RCC 7860 (cell line): ENCODE results near the gene TRAF7.

Experiments
- DNase-seq: peaks from one replicate; pipeline ENCODE4 v3.0.0-alpha.2; 2015; ENCODE audit warnings: low spot score
- FAIRE-seq: peaks from 2 replicates; lab custom pipeline; 2012; peaks lifted over from hg19 to GRCh38; lab: Jason Lieb, UNC

Gene TRAF7

DNA sequence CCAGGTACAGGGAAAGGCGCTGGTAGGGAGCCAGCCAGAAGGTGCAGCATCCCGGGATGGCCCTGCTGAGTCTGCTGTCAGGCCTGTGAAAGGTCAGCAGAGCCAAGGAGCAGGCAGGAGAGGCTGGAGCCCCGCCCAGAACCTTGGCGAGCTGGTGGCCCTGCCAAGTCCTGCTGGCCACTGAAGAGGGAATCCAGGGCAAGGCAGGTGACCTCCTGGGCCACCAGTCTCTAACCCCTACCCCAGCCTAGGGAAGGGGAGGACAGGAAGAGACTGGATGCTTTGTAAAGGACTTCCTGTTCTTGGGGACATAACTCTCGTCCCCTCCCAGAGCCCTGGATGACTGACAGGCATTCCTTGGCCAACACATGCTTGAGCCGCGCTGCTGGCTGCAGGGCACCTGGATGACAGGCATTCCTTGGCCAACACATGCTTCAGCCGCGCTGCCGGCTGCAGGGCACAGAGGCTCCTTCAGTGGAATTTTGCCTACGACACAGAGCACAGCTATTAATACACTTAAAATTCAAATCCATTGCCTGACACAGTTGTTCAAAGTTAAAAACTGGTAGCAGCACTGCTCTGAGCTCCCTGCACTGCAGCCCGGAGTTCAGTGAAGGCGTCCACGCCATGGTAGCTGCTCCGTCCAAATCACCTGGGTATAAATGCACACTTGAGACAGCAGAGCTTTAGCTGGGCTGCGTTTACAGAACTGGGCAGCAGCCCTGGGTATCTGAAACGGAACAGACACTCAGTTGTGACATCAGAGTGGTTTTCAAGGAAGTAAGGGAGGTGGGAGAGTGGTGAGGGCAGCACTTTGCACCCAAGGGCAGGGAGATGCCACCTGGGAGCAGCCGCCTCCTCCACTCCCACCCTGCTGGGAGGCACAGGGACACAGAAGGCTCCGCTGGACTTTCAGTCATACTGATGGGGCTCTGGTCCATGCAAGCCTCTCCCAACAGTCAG, 57.1 kb downstream of the TRAF7 start:
- DNase-seq (no peak), FAIRE-seq (no peak)

DNA sequence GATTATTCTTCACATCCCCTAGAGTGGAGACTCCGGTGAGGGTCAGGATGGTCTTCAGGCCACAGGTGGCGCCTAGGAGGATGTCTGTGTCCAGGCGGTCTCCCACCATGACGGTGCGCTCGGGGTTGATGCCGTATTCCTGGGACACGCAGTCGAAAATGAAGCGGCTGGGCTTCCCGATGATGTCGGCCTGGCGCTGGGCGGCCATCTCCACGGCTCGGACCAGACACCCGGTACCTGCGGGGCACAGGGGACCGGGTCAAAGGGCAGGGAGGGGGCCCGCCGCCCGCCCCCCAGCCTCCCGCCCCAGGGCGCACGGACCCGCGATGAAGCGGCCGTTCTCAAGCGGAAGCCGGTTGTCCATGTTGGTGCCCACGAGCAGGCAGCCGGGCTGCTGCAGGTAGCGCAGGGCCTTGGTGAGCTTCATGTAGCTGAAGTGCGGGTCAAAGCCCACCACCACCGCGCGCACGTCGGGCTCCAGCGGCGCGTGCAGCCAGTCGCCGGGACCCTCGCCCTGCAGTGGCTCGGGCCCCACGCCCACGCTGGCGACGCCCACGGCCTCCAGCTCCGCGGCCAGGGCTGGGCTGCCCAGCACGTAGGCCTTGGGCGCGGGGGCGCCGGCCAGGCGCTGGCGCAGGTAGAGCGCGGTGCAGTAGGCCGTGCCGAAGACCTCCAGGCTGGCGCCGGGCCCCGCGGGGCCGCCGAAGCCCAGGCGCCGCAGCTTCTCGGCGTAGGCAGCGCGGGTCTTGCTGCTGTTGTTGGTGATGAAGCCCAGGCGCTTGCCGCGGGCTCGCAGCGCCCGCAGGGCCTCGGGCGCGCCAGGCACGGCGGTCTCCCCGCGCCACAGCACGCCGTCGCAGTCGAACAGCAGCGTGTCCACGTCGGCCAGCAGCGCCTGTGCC, 58.5 kb downstream of the TRAF7 start:
- no peak for DNase-seq
- no peak for FAIRE-seq

DNA sequence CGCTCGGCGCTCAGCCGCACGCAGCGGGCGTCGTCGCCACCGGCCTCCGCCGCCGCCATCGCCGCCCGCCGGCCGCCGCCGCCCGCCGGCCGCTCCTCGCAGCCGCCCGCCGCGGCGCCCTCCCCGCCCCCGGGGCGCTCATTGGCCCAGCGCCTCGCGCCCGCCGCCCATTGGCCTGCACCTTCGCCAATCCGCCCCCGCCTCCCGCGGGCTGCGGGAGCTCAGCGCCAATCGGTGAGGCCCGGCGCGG, 59.1 kb downstream of the TRAF7 start, which contains the start of gene PGP:
TSS of gene PGP (minus strand) at position 122 of the 250 bp plus-strand sequence. CDS start at position 59, 63 bp downstream.
- no peak for DNase-seq
- no peak for FAIRE-seq

DNA sequence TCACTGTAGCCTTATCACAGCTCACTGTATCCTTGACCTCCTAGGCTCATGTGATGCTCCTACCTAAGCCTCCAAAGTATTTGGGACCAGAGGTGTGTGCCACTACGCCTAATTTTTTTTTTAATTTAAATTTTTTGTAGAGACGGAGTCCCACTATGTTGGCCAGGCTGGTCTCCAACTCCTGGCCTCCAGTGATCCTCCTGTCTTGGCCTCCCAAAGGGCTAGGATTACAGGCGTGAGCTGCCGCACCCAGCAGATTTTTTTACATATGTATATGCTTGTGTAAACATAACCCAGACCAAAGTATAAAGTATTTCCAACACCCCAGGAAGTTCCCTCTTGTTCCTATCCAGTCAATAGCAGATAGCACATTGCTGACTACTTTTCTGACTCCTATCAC, 60.7 kb downstream of the TRAF7 start:
- DNase-seq: no peak
- FAIRE-seq: no peak

DNA sequence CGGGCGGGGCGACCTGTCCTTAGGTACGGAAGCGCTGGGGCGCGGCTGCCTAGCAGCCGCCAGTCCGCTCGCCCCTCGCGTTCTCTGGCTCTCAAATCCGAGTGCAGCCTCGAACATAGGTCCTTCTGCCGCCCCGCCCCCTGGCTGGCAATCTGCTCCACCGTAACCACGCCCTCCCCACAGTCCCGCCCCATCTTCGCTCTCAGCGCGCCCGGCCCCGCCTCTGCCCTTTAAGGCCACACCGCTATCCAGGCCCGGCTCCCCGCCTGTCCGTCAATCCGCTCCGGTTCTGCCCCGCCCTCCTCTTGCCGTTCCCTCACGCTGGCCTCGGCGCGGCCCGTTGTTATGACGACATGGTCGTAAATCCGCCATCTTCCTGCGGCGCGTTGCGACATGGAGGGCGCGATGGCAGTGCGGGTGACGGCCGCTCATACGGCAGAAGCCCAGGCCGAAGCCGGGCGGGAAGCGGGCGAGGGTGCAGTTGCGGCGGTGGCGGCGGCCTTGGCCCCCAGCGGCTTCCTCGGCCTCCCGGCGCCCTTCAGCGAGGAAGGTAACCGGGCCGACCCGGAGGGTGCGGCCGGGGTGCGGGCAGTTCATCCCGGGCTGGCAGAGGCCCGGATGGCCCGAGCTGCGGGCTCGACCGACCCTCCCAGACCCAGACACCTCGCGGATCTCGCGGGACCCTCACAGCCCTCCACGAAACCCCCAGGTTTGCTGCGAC, 67.8 kb downstream of the TRAF7 start, which contains the start of gene E4F1:
TSS of gene E4F1 (plus strand) at position 371 of the 721 bp plus-strand sequence. CDS start at position 394, 23 bp downstream.
- FAIRE-seq (peak; percentile 75), DNase-seq (peak; percentile 96)

DNA sequence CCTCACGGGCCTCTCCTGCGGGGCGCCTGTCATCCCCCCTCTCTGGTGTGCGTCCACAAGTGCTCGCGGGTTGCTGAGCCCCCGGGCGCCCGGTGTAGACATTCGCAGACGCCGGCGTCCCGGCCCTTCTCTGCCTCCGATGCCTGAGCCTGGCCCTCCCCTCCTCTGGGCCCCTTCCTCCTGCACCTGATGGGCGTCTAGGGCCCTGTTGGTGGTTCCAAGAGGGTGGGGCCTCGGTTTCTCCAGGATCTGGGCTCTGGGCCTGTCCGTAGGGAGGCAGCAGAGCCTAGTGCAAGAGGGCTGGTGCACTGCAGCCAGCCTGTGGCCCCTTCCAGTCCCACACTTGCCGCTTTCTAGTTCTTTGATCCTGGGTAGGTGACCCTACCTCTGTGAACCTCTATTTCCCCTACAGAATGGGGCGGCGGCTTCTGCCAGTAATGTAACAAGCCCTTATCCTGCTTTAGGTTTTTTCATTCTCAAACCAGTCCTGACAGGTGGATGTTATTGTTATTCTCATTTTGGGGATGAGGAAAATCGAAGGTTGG, 68.4 kb downstream of the TRAF7 start:
- peak; percentile 28 for DNase-seq
- FAIRE-seq: no peak

DNA sequence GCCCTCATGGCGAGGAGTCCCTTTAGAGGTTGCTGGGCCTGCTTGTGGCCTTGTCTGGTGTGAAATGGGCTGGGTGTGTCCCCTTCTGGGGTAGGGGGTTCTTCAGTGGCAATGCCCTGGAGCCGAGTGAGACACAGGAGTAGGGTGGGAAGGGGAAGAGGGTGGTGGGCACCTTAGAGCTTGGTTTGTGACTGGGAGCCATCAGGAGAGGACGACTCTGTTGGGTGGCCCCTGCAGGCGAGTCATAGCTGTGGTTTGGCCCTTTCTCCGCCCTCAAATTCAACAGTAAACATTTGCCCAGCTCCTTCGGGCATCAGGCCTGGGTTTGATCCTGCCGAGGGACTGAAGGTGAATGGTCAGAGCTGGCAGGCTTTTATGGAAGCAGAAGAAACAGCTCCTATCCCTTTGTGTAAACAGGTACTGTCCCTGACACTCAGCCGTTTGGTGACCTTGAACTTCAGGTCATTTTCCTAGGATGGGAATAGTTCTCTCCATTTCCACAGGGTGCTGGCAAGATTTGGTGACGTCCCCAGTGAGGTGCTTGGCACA, 70.7 kb downstream of the TRAF7 start:
- DNase-seq: no peak
- no peak for FAIRE-seq

DNA sequence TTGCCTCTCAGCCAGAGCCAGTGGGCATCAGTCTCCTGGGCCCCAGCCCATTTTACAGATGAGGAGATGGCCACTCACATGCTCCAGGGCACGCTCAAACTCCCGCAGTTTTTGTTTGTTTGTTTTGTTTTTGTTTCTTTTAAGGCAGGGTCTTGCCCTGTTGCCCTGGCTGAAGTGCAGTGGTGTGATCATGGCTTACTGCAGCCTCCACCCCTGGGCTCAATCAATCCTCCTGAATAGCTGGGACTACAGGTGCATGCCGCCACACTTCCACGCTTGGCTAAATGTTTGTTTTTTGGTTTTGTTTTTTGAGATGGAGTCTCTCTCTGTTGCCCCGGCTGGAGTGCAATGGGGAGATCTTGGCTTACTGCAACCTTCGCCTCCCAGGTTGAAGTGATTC, 71.3 kb downstream of the TRAF7 start:
- FAIRE-seq (no peak), DNase-seq (no peak)
